Ovary (tissue), 3 donors: ENCODE measurements around the gene DSCAM.

Experiments used
- POLR2A ChIP-seq: fragments of 450-650 bp; IDR thresholded peaks from one replicate; pipeline ENCODE4 v1.6.1; 2017; ENCODE audit warnings: antibody characterized with exemption, mild to moderate bottlenecking, moderate library complexity
- TF ChIP-seq, protein P1 (sequence below), 3 donors: fragments of 450-650 bp in 2 of 3; fragments of 200-600 bp in 1 of 3; IDR thresholded peaks; one replicate each; pipeline versions ENCODE4 v1.5.1 to v1.8.0; 2016 to 2022; ENCODE audit warnings: antibody characterized with exemption in 3 of 3, mild to moderate bottlenecking in 1 of 3
- donor health status: DM: no; HTN: no; CAD: no.

DNA sequence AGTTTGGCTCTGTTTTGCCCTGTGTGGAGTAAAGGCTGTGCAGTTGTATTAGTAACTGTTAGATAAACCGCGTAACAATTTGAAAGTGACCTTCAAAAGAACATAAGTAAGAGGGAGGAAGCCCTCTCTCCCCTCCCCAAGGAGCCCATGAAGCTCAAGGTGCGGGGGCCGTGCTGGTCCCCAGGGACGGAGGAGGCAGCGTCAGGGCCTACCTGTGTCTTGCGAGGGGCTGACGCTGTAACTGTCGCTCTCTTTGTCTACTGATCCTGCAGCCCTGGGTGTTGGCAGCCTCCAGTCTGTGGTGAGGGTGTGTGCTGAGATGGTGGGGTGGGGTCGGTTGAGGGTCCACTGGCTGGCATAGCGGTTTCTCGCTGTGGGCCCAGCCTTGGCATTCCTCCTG is 803.1 kb downstream of the DSCAM start:
- TF ChIP-seq, protein P1, sequence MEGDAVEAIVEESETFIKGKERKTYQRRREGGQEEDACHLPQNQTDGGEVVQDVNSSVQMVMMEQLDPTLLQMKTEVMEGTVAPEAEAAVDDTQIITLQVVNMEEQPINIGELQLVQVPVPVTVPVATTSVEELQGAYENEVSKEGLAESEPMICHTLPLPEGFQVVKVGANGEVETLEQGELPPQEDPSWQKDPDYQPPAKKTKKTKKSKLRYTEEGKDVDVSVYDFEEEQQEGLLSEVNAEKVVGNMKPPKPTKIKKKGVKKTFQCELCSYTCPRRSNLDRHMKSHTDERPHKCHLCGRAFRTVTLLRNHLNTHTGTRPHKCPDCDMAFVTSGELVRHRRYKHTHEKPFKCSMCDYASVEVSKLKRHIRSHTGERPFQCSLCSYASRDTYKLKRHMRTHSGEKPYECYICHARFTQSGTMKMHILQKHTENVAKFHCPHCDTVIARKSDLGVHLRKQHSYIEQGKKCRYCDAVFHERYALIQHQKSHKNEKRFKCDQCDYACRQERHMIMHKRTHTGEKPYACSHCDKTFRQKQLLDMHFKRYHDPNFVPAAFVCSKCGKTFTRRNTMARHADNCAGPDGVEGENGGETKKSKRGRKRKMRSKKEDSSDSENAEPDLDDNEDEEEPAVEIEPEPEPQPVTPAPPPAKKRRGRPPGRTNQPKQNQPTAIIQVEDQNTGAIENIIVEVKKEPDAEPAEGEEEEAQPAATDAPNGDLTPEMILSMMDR (IDR thresholded peaks at IDR 0.05) = no peak
- no peak for TF ChIP-seq POLR2A
